Activated naive CD8-positive, alpha-beta T cell treated with anti-CD3 and anti-CD28 coated beads, Interleukin-2, amount 50 U/mL, for 16 hours (primary cell): ENCODE data around the gene POMGNT2.

ENCODE experiments used
- DNase-seq: peaks from one replicate; pipeline ENCODE4 v3.0.0-alpha.2; 2020; ENCODE audit warnings: low read depth, low spot score

POMGNT2 gene

GRCh38 chr3:43102773-43103480 lies 3.0 kb downstream of the POMGNT2 start:
- no peak for DNase-seq

- no peak for DNase-seq
Observed at GRCh38 chr3:43098761-43099160, 7.1 kb downstream of the POMGNT2 start.

GRCh38 chr3:43097400-43098080 lies 8.3 kb downstream of the POMGNT2 start:
- no peak for DNase-seq

GRCh38 chr3:43096761-43097160 lies 9.1 kb downstream of the POMGNT2 start:
- no peak for DNase-seq

- no peak for DNase-seq
Observed at GRCh38 chr3:43095370-43095769, 10.5 kb downstream of the POMGNT2 start.

- no peak for DNase-seq
Observed at GRCh38 chr3:43094851-43095250, 11.0 kb downstream of the POMGNT2 start.

- no peak for DNase-seq
Observed at GRCh38 chr3:43094381-43094780, 11.5 kb downstream of the POMGNT2 start.

GRCh38 chr3:43093974-43094373 lies 11.9 kb downstream of the POMGNT2 start:
- no peak for DNase-seq

- DNase-seq = no peak
Observed at GRCh38 chr3:43093006-43093405, 12.9 kb downstream of the POMGNT2 start.

- no peak for DNase-seq
Observed at GRCh38 chr3:43091481-43091880, 14.4 kb downstream of the POMGNT2 start.

- DNase-seq = no peak
Observed at GRCh38 chr3:43090238-43090637, 15.6 kb downstream of the POMGNT2 start.

- DNase-seq = no peak
Observed at GRCh38 chr3:43089081-43089480, 16.8 kb downstream of the POMGNT2 start.

GRCh38 chr3:43087249-43087776 lies 18.6 kb downstream of the POMGNT2 start:
- no peak for DNase-seq

- DNase-seq = no peak
Observed at GRCh38 chr3:43086460-43087165, 19.3 kb downstream of the POMGNT2 start.

GRCh38 chr3:43082457-43082856 lies 23.4 kb downstream of the POMGNT2 start:
- DNase-seq = no peak

- no peak for DNase-seq
Observed at GRCh38 chr3:43081796-43082195, 24.1 kb downstream of the POMGNT2 start.

GRCh38 chr3:43080726-43081568 lies 24.9 kb downstream of the POMGNT2 start:
- DNase-seq = no peak

- DNase-seq = no peak
Observed at GRCh38 chr3:43079536-43080332, 26.1 kb downstream of the POMGNT2 start.

GRCh38 chr3:43077707-43078106 lies 28.2 kb downstream of the POMGNT2 start:
- no peak for DNase-seq

- no peak for DNase-seq
Observed at GRCh38 chr3:43077261-43077660, 28.6 kb downstream of the POMGNT2 start.

- DNase-seq = no peak
Observed at GRCh38 chr3:43076857-43077256, 29.0 kb downstream of the POMGNT2 start.
